ENCODE results near the gene MTA1.

DNA sequence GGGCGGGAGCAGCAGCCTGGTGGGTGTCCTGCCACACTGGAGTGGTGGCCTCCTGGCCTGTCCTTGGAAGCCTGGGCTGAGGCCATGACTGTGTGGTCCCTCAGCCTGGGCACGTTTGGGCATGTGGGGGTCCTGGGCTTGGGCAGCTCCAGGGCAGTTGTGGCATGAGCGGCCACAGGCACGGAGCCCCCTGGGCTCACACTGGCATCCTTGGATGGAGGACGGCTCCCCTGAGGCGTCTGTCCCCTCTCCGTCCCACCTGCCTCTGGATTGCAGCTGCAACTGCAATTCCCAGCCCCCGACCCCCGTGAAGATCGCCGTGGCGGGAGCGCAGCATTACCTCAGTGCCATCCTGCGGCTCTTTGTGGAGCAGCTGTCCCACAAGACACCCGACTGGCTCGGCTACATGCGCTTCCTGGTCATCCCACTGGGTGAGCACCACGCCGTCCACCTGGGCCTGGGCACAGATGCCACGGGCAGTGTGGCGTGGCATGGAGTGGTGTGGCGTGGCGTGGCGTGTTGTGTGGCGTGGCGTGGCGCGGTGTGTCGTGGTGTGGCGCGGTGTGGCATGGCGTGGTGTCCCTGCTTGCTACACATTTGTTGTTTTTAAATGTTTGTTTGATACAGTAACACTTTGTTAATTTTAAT is 36.4 kb upstream of the MTA1 start:
- TF ChIP-seq CTCF (IDR thresholded peaks at IDR 0.05; ENCODE audit: low read depth, low read length) (no peak), POLR2A (IDR thresholded peaks at IDR 0.05; ENCODE audit: extremely low read depth, insufficient read length) (no peak), MYC (IDR thresholded peaks at IDR 0.05; ENCODE audit: low read depth, low read length) (no peak)
- TF ChIP-seq, protein P1, sequence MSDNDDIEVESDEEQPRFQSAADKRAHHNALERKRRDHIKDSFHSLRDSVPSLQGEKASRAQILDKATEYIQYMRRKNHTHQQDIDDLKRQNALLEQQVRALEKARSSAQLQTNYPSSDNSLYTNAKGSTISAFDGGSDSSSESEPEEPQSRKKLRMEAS (IDR thresholded peaks at IDR 0.05; ENCODE audit: low read depth, low read length), result no peak

Data from NB4 (cell line).